ENCODE measurements around the gene SPTBN4. TPM values are rescaled to one million over a fixed set of nuclear protein-coding genes. Genes with fewer than 3 reads are reported as not detected.

Gene SPTBN4
- total and polyA plus RNA-seq, 2 experiments from 2014 or later = 0.32 to 5.5 TPM

- H3K4me3 ChIP-seq = no peak overlapping the region
- TF ChIP-seq CTCF (IDR thresholded peaks at IDR 0.05; ENCODE audit: low read depth, low read length) = peak; percentile 39
- DNase-seq (ENCODE audit: low read depth in 1 of 2, low spot score in 1 of 2) = peak; percentile 54 to 91
- no peaks in the 10 kb centered on the region for H3K36me3 ChIP-seq
- no peak overlapping the region for H3K27ac ChIP-seq
- H3K27me3 ChIP-seq = peaks cover 37% of the 10 kb centered on the region
- H3K9me3 ChIP-seq (ENCODE audit: low read depth) = no peaks in the 10 kb centered on the region
- no peaks in the 10 kb centered on the region for H3K4me1 ChIP-seq (ENCODE audit: low read depth)
Observed at GRCh38 chr19:40549007-40549708, 82.4 kb downstream of the SPTBN4 start.

- Histone ChIP-seq H3K9me3 (ENCODE audit: low read depth) (no peaks in the 10 kb centered on the region), H3K36me3 (no peaks in the 10 kb centered on the region), H3K27me3 (peaks cover 54% of the 10 kb centered on the region), H3K4me1 (ENCODE audit: low read depth) (no peaks in the 10 kb centered on the region), H3K27ac (no peak overlapping the region), H3K4me3 (no peak overlapping the region)
- DNase-seq (ENCODE audit: low read depth in 1 of 2, low spot score in 1 of 2) = no peak
- TF ChIP-seq CTCF (IDR thresholded peaks at IDR 0.05; ENCODE audit: low read depth, low read length) = no peak
Observed at GRCh38 chr19:40550951-40551350, 84.2 kb downstream of the SPTBN4 start.

- TF ChIP-seq CTCF (IDR thresholded peaks at IDR 0.05; ENCODE audit: low read depth, low read length) = no peak
Observed at GRCh38 chr19:40552848-40553247, 86.0 kb downstream of the SPTBN4 start.

GRCh38 chr19:40553885-40554857 is 87.4 kb downstream of the SPTBN4 start:
- DNase-seq (ENCODE audit: low read depth in 1 of 2, low spot score in 1 of 2) = no peak
- no peak for TF ChIP-seq CTCF (IDR thresholded peaks at IDR 0.05; ENCODE audit: low read depth, low read length)
- no peak overlapping the region for H3K4me3 ChIP-seq
- H3K36me3 ChIP-seq = no peaks in the 10 kb centered on the region
- H3K27me3 ChIP-seq = peaks cover 60% of the 10 kb centered on the region
- no peaks in the 10 kb centered on the region for H3K4me1 ChIP-seq (ENCODE audit: low read depth)
- no peaks in the 10 kb centered on the region for H3K9me3 ChIP-seq (ENCODE audit: low read depth)
- no peak overlapping the region for H3K27ac ChIP-seq

More at GRCh38 chr19:40552848-40553247, 86.0 kb downstream of the SPTBN4 start:
- Histone ChIP-seq H3K4me1 (ENCODE audit: low read depth) (no peaks in the 10 kb centered on the region), H3K27ac (no peak overlapping the region), H3K36me3 (no peaks in the 10 kb centered on the region), H3K9me3 (ENCODE audit: low read depth) (no peaks in the 10 kb centered on the region), H3K27me3 (peaks cover 67% of the 10 kb centered on the region), H3K4me3 (no peak overlapping the region)
- DNase-seq (ENCODE audit: low read depth in 1 of 2, low spot score in 1 of 2) = no peak

- peaks cover 75% of the 10 kb centered on the region for H3K27me3 ChIP-seq
- no peak for TF ChIP-seq CTCF (IDR thresholded peaks at IDR 0.05; ENCODE audit: low read depth, low read length)
- no peak overlapping the region for H3K27ac ChIP-seq
- H3K9me3 ChIP-seq (ENCODE audit: low read depth) = no peaks in the 10 kb centered on the region
- H3K4me3 ChIP-seq = no peak overlapping the region
- DNase-seq (ENCODE audit: low read depth in 1 of 2, low spot score in 1 of 2) = no peak
- H3K36me3 ChIP-seq = no peaks in the 10 kb centered on the region
- no peaks in the 10 kb centered on the region for H3K4me1 ChIP-seq (ENCODE audit: low read depth)
Observed at GRCh38 chr19:40555978-40556689, 89.3 kb downstream of the SPTBN4 start.

All from cardiac muscle cell (in vitro differentiated cells and primary cell).